Prostate gland (tissue), 2 donors: Measurements from ENCODE around the gene ADAMTS14. TPM values are rescaled to one million over a fixed set of nuclear protein-coding genes. Genes with fewer than 3 reads are reported as not detected.

Source experiments
- DNase-seq: peaks from one replicate; pipeline ENCODE4 v3.0.0-alpha.2; 2019; ENCODE audit warnings: low spot score
- H3K27ac ChIP-seq, 2 donors: fragments of 200-600 bp; sonication (generic); 2 replicates each; pipeline ENCODE4 v1.5.1; 2017 to 2019
- H3K27me3 ChIP-seq: fragments of 200-600 bp; sonication (generic); replicated peaks from 2 replicates; pipeline ENCODE4 v1.5.1; 2019; ENCODE audit not compliant: insufficient read depth
- H3K36me3 ChIP-seq, 2 donors: fragments of 200-600 bp; sonication (generic); 1 replicate in 1 of 2; 2 replicates in 1 of 2; pipeline versions ENCODE4 v1.5.1 to v1.8.1; 2017 to 2019
- H3K4me1 ChIP-seq: fragments of 200-600 bp; sonication (generic); replicated peaks from 2 replicates; pipeline ENCODE4 v1.5.1; 2019
- H3K4me3 ChIP-seq, 2 donors: fragments of 200-600 bp; sonication (generic); 2 replicates each; pipeline ENCODE4 v1.5.1; 2017 to 2019
- H3K9me3 ChIP-seq: fragments of 200-600 bp; sonication (generic); 2 replicates; pipeline ENCODE4 v1.5.1; 2017
- POLR2A ChIP-seq: fragments of 450-650 bp; IDR thresholded peaks from one replicate; pipeline ENCODE4 v1.6.1; 2016; ENCODE audit warnings: antibody characterized with exemption, mild to moderate bottlenecking
- POLR2AphosphoS5 ChIP-seq: sonication (generic); formaldehyde crosslinking; IDR thresholded peaks from one replicate; pipeline ENCODE4 v1.6.1; 2017; ENCODE audit warnings: antibody characterized with exemption
- WGBS: methylation state at CpG from one replicate; pipeline ENCODE4 v1.1.5; 2018; 5-methylcytosine and 5-hydroxymethylcytosine counted together
- intact Hi-C: fragments of 100-400 bp; cut with DNase I; formaldehyde crosslinking; loops from one replicate; pipeline ENCODE4 v1.14.2; 2022
- total RNA-seq, 2 donors: library from RNA; depleted of rRNA; stranded (reverse); fragments of >200 nt; gene quantifications; one replicate each; pipeline ENCODE4 v1.1.0, GENCODE V29; 2016
- TF ChIP-seq, protein P1 (sequence below), 4 experiments: fragments of 200-600 bp in 2 of 4; fragments of 450-650 bp in 2 of 4; sonication (generic) in 2 of 4; IDR thresholded peaks; 1 replicate in 3 of 4; 2 replicates in 1 of 4; pipeline ENCODE4 v1.5.1; 2016 to 2019; ENCODE audit warnings: antibody characterized with exemption in 4 of 4, mild to moderate bottlenecking in 2 of 4, moderate library complexity in 2 of 4

ADAMTS14 gene
- total RNA-seq, 2 donors from 2014 or later: 0.28 TPM; not detected in 1

DNA sequence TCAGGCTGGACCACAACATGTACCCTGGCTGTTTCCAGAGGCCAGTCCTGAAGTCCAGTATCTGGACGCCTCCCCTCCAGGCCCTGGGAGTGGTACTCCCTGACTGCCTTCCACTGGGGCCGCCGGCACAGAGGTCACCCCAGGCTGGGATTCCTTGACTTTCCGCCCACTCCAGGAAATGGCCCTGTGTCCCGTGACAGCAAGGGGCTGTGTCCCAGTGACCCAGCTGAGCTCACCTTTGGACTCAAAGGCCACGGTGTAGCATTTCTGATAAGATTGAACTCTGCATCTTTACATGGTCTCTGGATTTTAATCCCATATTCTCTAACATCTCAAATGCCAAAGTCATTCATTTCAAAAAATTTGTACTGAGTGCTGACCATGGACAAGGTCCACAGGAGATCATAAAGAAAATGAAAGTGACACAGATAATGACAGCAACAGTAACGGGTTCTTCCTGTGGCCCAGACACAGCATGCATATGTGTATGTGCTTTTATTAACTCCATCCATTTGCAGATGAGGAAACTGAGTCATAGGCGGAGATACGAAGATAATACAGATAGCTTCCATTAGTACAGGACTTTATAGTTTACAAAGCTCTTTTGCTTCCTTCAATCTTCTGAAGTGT, 5.4 kb downstream of the ADAMTS14 start:
- TF ChIP-seq POLR2A: no peak
- TF ChIP-seq POLR2AphosphoS5: no peak
- 88% methylated on average over 7 of the region's 9 CpGs for WGBS
- no peaks in the 10 kb centered on the region for H3K4me1 ChIP-seq
- no peak overlapping the region for H3K27ac ChIP-seq
- H3K27me3 ChIP-seq: no peaks in the 10 kb centered on the region
- H3K9me3 ChIP-seq: no peaks in the 10 kb centered on the region
- H3K36me3 ChIP-seq: no peaks in the 10 kb centered on the region
- no peak overlapping the region for H3K4me3 ChIP-seq
- intact Hi-C loops: no loop called here
- no peak for DNase-seq

DNA sequence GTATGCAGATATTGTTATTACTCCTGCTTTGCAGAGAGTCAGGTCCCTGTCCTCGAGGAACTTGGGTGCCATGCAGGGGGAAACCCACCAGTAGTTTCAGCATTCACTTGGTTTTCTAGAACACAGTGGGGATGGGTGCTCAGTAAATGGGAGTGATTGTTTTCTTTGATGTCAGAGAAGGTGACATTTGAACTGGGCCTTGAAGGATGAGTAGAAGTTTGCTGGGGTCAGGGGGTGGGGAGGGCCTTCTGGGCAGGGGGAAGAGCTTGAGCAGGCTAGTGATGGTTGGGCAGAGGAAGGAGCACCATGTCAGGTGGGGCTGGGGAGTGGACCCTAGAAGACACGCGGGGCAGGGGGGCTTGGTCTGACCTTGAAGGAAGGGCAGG, 5.9 kb downstream of the ADAMTS14 start:
- no peak overlapping the region for H3K4me3 ChIP-seq
- DNase-seq: no peak
- 90% methylated on average over 3 of the region's 3 CpGs for WGBS
- H3K9me3 ChIP-seq: no peaks in the 10 kb centered on the region
- H3K4me1 ChIP-seq: no peaks in the 10 kb centered on the region
- no peaks in the 10 kb centered on the region for H3K27me3 ChIP-seq
- no peak overlapping the region for H3K27ac ChIP-seq
- TF ChIP-seq, protein P1, sequence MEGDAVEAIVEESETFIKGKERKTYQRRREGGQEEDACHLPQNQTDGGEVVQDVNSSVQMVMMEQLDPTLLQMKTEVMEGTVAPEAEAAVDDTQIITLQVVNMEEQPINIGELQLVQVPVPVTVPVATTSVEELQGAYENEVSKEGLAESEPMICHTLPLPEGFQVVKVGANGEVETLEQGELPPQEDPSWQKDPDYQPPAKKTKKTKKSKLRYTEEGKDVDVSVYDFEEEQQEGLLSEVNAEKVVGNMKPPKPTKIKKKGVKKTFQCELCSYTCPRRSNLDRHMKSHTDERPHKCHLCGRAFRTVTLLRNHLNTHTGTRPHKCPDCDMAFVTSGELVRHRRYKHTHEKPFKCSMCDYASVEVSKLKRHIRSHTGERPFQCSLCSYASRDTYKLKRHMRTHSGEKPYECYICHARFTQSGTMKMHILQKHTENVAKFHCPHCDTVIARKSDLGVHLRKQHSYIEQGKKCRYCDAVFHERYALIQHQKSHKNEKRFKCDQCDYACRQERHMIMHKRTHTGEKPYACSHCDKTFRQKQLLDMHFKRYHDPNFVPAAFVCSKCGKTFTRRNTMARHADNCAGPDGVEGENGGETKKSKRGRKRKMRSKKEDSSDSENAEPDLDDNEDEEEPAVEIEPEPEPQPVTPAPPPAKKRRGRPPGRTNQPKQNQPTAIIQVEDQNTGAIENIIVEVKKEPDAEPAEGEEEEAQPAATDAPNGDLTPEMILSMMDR (IDR thresholded peaks at IDR 0.05): no peak
- no peak for TF ChIP-seq POLR2AphosphoS5
- TF ChIP-seq POLR2A: no peak
- intact Hi-C loops: no loop called here
- H3K36me3 ChIP-seq: no peaks in the 10 kb centered on the region

DNA sequence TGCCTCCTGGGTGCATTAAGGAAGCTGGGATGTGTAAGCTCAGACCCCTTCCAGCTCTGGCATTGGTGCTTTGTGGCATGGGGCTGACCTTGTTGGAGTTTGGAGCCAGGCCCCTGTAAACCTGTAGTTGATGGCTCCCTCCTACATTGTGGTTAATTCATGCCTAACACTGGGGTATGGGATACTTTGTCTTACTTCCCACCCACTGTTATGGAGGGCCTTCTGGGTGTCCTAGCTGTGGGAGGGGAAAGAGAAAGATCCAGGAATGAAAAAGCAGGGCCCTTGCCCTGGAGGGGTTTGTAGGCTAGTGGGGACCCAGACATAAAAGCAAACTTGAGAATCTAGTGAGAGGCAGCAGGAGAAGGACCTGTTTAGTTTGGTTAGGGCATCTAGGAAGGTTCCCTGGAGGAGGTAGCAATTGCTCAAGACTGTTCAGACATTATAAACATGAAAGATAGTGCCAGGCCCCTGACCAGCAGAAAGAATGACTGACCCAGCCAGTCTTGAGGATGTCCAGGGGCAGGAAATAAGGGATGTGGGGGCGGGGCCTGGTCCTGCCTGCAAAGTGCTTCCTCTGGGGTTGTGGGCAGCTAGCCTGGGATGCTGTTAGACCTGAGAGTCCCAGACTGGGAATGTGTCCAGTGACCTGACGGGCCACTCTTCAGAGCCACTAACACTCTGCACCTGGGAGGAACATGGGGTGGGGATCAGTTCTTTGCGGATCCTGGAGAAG, 6.6 kb downstream of the ADAMTS14 start:
- Histone ChIP-seq H3K27ac (no peak overlapping the region), H3K4me1 (no peaks in the 10 kb centered on the region), H3K27me3 (no peaks in the 10 kb centered on the region), H3K4me3 (no peak overlapping the region), H3K36me3 (no peaks in the 10 kb centered on the region), H3K9me3 (no peaks in the 10 kb centered on the region)
- DNase-seq: no peak
- intact Hi-C loops: no loop called here
- WGBS: 91% methylated on average over 3 of the region's 3 CpGs
- TF ChIP-seq POLR2AphosphoS5 (no peak), POLR2A (no peak)
- TF ChIP-seq, protein P1 (IDR thresholded peaks at IDR 0.05): no peak

DNA sequence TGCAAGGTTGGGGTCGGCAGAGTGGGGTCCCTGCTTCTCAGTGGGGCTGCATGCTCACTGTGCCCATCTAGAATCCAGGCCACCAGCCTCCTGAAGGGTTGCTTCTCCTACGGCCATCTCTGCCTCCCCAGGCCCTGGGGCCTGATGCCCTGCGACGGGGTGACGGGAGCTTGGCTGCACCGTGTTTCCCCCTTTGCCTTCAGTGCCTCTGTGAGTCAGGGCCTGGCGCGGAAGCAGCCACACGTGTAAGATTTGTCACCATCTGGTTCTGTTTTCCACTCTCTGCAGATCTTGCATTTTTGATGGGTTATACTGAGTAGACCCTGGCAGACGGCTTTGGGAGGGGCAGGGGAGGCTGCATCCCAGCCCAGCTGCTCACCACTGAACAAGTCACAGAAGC, 7.2 kb downstream of the ADAMTS14 start:
- H3K27ac ChIP-seq: no peak overlapping the region
- H3K36me3 ChIP-seq: no peaks in the 10 kb centered on the region
- H3K27me3 ChIP-seq: no peaks in the 10 kb centered on the region
- TF ChIP-seq, protein P1 (IDR thresholded peaks at IDR 0.05): no peak
- no peak for TF ChIP-seq POLR2A
- no peak for TF ChIP-seq POLR2AphosphoS5
- no peak overlapping the region for H3K4me3 ChIP-seq
- 80% methylated on average over 10 of the region's 10 CpGs for WGBS
- intact Hi-C loops: no loop called here
- DNase-seq: no peak
- H3K9me3 ChIP-seq: no peaks in the 10 kb centered on the region
- H3K4me1 ChIP-seq: no peaks in the 10 kb centered on the region

DNA sequence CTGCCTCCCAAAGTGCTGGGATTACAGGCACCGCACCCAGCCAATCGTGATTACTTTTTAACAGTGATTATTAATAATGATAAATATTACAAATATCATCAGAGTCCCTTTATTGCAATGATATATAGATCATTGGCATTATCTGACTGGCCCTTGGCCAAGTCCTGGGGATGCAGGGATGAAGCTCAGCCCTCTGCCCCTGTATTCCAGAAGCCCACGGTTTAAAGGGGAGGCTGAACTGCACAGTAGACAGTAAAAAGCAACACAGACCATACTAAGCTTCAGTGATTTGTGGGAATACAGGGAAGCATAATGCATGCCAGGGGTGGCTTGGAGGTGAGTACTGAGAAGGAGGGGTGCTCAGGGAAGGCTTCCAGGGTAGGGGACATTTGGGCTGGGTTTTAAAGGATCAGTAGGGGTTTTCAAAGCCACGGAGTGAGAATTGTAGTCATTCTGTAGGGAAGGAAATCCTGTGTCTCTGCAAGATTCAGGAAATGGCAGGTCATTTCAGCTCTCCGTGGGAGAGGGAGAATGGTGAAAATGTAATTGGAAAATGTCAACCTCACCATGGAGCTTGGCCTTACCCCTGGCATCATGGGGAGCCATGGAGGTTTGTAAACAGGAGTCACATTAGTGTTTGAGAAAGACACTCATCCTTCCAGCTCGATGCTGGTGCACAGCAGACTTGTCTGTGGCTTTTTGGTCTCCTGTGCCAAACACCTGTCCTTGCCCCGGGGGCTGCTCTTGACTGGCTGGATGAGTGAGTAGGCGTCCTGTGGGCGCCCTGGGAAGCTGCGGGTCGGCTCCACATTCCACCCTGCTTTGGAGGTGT, 8.8 kb downstream of the ADAMTS14 start:
- Histone ChIP-seq H3K27me3 (no peaks in the 10 kb centered on the region), H3K27ac (no peak overlapping the region), H3K9me3 (no peaks in the 10 kb centered on the region), H3K4me1 (no peaks in the 10 kb centered on the region), H3K4me3 (no peak overlapping the region), H3K36me3 (no peaks in the 10 kb centered on the region)
- TF ChIP-seq, protein P1 (IDR thresholded peaks at IDR 0.05): no peak
- no peak for TF ChIP-seq POLR2A
- no peak for TF ChIP-seq POLR2AphosphoS5
- intact Hi-C loops: no loop called here
- no peak for DNase-seq
- WGBS: 55% methylated on average over 11 of the region's 11 CpGs
